ENCODE measurements around the gene USP31.

Gene USP31

GRCh38 chr16:23131436-23131835 lies 17.8 kb downstream of the USP31 start:
- Histone ChIP-seq H3K9ac (ENCODE audit: low read depth, low read length) (no peak overlapping the region), H3K4me1 (ENCODE audit: control insufficient read depth, insufficient read depth, low read length) (peaks cover 21% of the 10 kb centered on the region), H3K27me3 (ENCODE audit: control insufficient read depth, insufficient read depth, low read length) (no peaks in the 10 kb centered on the region), H3K4me2 (ENCODE audit: low read length) (peak overlapping the region; percentile 46), H3K36me3 (ENCODE audit: insufficient read depth, low read length) (no peaks in the 10 kb centered on the region), H3K9me3 (replicated peaks; ENCODE audit: low read length) (peaks cover 3% of the 10 kb centered on the region), H3K4me3 (ENCODE audit: low read length) (no peak overlapping the region)

- H3K36me3 ChIP-seq (ENCODE audit: insufficient read depth, low read length), result no peaks in the 10 kb centered on the region
- H3K4me3 ChIP-seq (ENCODE audit: low read length), result no peak overlapping the region
- H3K4me2 ChIP-seq (ENCODE audit: low read length), result no peak overlapping the region
- H3K9me3 ChIP-seq (replicated peaks; ENCODE audit: low read length), result peaks cover 3% of the 10 kb centered on the region
- H3K9ac ChIP-seq (ENCODE audit: low read depth, low read length), result no peak overlapping the region
- H3K27me3 ChIP-seq (ENCODE audit: control insufficient read depth, insufficient read depth, low read length), result no peaks in the 10 kb centered on the region
- H3K4me1 ChIP-seq (ENCODE audit: control insufficient read depth, insufficient read depth, low read length), result peaks cover 21% of the 10 kb centered on the region
Measured at GRCh38 chr16:23131036-23131435, 18.2 kb downstream of the USP31 start.

GRCh38 chr16:23129686-23130085 lies 19.6 kb downstream of the USP31 start:
- no peak overlapping the region for H3K9ac ChIP-seq (ENCODE audit: low read depth, low read length)
- no peaks in the 10 kb centered on the region for H3K27me3 ChIP-seq (ENCODE audit: control insufficient read depth, insufficient read depth, low read length)
- no peaks in the 10 kb centered on the region for H3K36me3 ChIP-seq (ENCODE audit: insufficient read depth, low read length)
- peaks cover 30% of the 10 kb centered on the region for H3K4me1 ChIP-seq (ENCODE audit: control insufficient read depth, insufficient read depth, low read length)
- no peak overlapping the region for H3K4me2 ChIP-seq (ENCODE audit: low read length)
- H3K9me3 ChIP-seq (replicated peaks; ENCODE audit: low read length), result no peaks in the 10 kb centered on the region
- H3K4me3 ChIP-seq (ENCODE audit: low read length), result no peak overlapping the region

GRCh38 chr16:23128056-23128455 lies 21.2 kb downstream of the USP31 start:
- no peak overlapping the region for H3K4me3 ChIP-seq (ENCODE audit: low read length)
- no peaks in the 10 kb centered on the region for H3K27me3 ChIP-seq (ENCODE audit: control insufficient read depth, insufficient read depth, low read length)
- H3K4me1 ChIP-seq (ENCODE audit: control insufficient read depth, insufficient read depth, low read length), result peaks cover 36% of the 10 kb centered on the region
- H3K36me3 ChIP-seq (ENCODE audit: insufficient read depth, low read length), result no peaks in the 10 kb centered on the region
- H3K4me2 ChIP-seq (ENCODE audit: low read length), result no peak overlapping the region
- no peak overlapping the region for H3K9ac ChIP-seq (ENCODE audit: low read depth, low read length)
- H3K9me3 ChIP-seq (replicated peaks; ENCODE audit: low read length), result no peaks in the 10 kb centered on the region

- Histone ChIP-seq H3K9ac (ENCODE audit: low read depth, low read length) (no peak overlapping the region), H3K27me3 (ENCODE audit: control insufficient read depth, insufficient read depth, low read length) (no peaks in the 10 kb centered on the region), H3K9me3 (replicated peaks; ENCODE audit: low read length) (no peaks in the 10 kb centered on the region), H3K36me3 (ENCODE audit: insufficient read depth, low read length) (no peaks in the 10 kb centered on the region), H3K4me3 (ENCODE audit: low read length) (no peak overlapping the region), H3K4me2 (ENCODE audit: low read length) (no peak overlapping the region), H3K4me1 (ENCODE audit: control insufficient read depth, insufficient read depth, low read length) (peaks cover 29% of the 10 kb centered on the region)
Measured at GRCh38 chr16:23125277-23125676, 24.0 kb downstream of the USP31 start.

GRCh38 chr16:23124315-23124714 lies 24.9 kb downstream of the USP31 start:
- Histone ChIP-seq H3K36me3 (ENCODE audit: insufficient read depth, low read length) (no peaks in the 10 kb centered on the region), H3K4me2 (ENCODE audit: low read length) (peak overlapping the region; percentile 70), H3K4me3 (ENCODE audit: low read length) (peak overlapping the region; percentile 35), H3K27me3 (ENCODE audit: control insufficient read depth, insufficient read depth, low read length) (no peaks in the 10 kb centered on the region), H3K4me1 (ENCODE audit: control insufficient read depth, insufficient read depth, low read length) (peaks cover 38% of the 10 kb centered on the region), H3K9me3 (replicated peaks; ENCODE audit: low read length) (no peaks in the 10 kb centered on the region), H3K9ac (ENCODE audit: low read depth, low read length) (peak overlapping the region; percentile 57)

- Histone ChIP-seq H3K36me3 (ENCODE audit: insufficient read depth, low read length) (no peaks in the 10 kb centered on the region), H3K4me1 (ENCODE audit: control insufficient read depth, insufficient read depth, low read length) (peaks cover 41% of the 10 kb centered on the region), H3K9me3 (replicated peaks; ENCODE audit: low read length) (no peaks in the 10 kb centered on the region), H3K9ac (ENCODE audit: low read depth, low read length) (no peak overlapping the region), H3K27me3 (ENCODE audit: control insufficient read depth, insufficient read depth, low read length) (no peaks in the 10 kb centered on the region), H3K4me3 (ENCODE audit: low read length) (no peak overlapping the region), H3K4me2 (ENCODE audit: low read length) (no peak overlapping the region)
Measured at GRCh38 chr16:23122144-23122543, 27.1 kb downstream of the USP31 start.

GRCh38 chr16:23121024-23121423 lies 28.2 kb downstream of the USP31 start:
- no peaks in the 10 kb centered on the region for H3K36me3 ChIP-seq (ENCODE audit: insufficient read depth, low read length)
- no peak overlapping the region for H3K9ac ChIP-seq (ENCODE audit: low read depth, low read length)
- H3K4me3 ChIP-seq (ENCODE audit: low read length), result no peak overlapping the region
- H3K4me1 ChIP-seq (ENCODE audit: control insufficient read depth, insufficient read depth, low read length), result peaks cover 41% of the 10 kb centered on the region
- no peaks in the 10 kb centered on the region for H3K9me3 ChIP-seq (replicated peaks; ENCODE audit: low read length)
- peak overlapping the region; percentile 5 for H3K4me2 ChIP-seq (ENCODE audit: low read length)
- no peaks in the 10 kb centered on the region for H3K27me3 ChIP-seq (ENCODE audit: control insufficient read depth, insufficient read depth, low read length)

GRCh38 chr16:23120562-23120961 lies 28.7 kb downstream of the USP31 start:
- Histone ChIP-seq H3K4me1 (ENCODE audit: control insufficient read depth, insufficient read depth, low read length) (peaks cover 41% of the 10 kb centered on the region), H3K36me3 (ENCODE audit: insufficient read depth, low read length) (no peaks in the 10 kb centered on the region), H3K27me3 (ENCODE audit: control insufficient read depth, insufficient read depth, low read length) (no peaks in the 10 kb centered on the region), H3K4me2 (ENCODE audit: low read length) (no peak overlapping the region), H3K9ac (ENCODE audit: low read depth, low read length) (peak overlapping the region; percentile 56), H3K9me3 (replicated peaks; ENCODE audit: low read length) (no peaks in the 10 kb centered on the region), H3K4me3 (ENCODE audit: low read length) (no peak overlapping the region)

GRCh38 chr16:23119570-23119969 lies 29.7 kb downstream of the USP31 start:
- H3K9me3 ChIP-seq (replicated peaks; ENCODE audit: low read length), result no peaks in the 10 kb centered on the region
- H3K4me3 ChIP-seq (ENCODE audit: low read length), result no peak overlapping the region
- H3K9ac ChIP-seq (ENCODE audit: low read depth, low read length), result peak overlapping the region; percentile 56
- no peaks in the 10 kb centered on the region for H3K27me3 ChIP-seq (ENCODE audit: control insufficient read depth, insufficient read depth, low read length)
- peaks cover 31% of the 10 kb centered on the region for H3K4me1 ChIP-seq (ENCODE audit: control insufficient read depth, insufficient read depth, low read length)
- H3K4me2 ChIP-seq (ENCODE audit: low read length), result peak overlapping the region; percentile 29
- no peaks in the 10 kb centered on the region for H3K36me3 ChIP-seq (ENCODE audit: insufficient read depth, low read length)

- no peak overlapping the region for H3K4me3 ChIP-seq (ENCODE audit: low read length)
- H3K9me3 ChIP-seq (replicated peaks; ENCODE audit: low read length), result no peaks in the 10 kb centered on the region
- H3K4me1 ChIP-seq (ENCODE audit: control insufficient read depth, insufficient read depth, low read length), result peaks cover 3% of the 10 kb centered on the region
- no peak overlapping the region for H3K9ac ChIP-seq (ENCODE audit: low read depth, low read length)
- no peaks in the 10 kb centered on the region for H3K36me3 ChIP-seq (ENCODE audit: insufficient read depth, low read length)
- no peaks in the 10 kb centered on the region for H3K27me3 ChIP-seq (ENCODE audit: control insufficient read depth, insufficient read depth, low read length)
- no peak overlapping the region for H3K4me2 ChIP-seq (ENCODE audit: low read length)
Measured at GRCh38 chr16:23114131-23114904, 34.9 kb downstream of the USP31 start.

GRCh38 chr16:23113185-23113584 lies 36.1 kb downstream of the USP31 start:
- H3K9ac ChIP-seq (ENCODE audit: low read depth, low read length), result no peak overlapping the region
- H3K4me1 ChIP-seq (ENCODE audit: control insufficient read depth, insufficient read depth, low read length), result no peaks in the 10 kb centered on the region
- H3K4me3 ChIP-seq (ENCODE audit: low read length), result no peak overlapping the region
- H3K4me2 ChIP-seq (ENCODE audit: low read length), result no peak overlapping the region
- H3K36me3 ChIP-seq (ENCODE audit: insufficient read depth, low read length), result no peaks in the 10 kb centered on the region
- no peaks in the 10 kb centered on the region for H3K9me3 ChIP-seq (replicated peaks; ENCODE audit: low read length)
- no peaks in the 10 kb centered on the region for H3K27me3 ChIP-seq (ENCODE audit: control insufficient read depth, insufficient read depth, low read length)

Measured in skeletal muscle satellite cell (primary cell).